ENCODE data around the gene LCN12.
"Not testable (repeated sequence)": the region's sequence is repeated elsewhere in the genome, so short reads cannot be mapped to it uniquely, and the experiment has no call there.

The LCN12 gene

DNA sequence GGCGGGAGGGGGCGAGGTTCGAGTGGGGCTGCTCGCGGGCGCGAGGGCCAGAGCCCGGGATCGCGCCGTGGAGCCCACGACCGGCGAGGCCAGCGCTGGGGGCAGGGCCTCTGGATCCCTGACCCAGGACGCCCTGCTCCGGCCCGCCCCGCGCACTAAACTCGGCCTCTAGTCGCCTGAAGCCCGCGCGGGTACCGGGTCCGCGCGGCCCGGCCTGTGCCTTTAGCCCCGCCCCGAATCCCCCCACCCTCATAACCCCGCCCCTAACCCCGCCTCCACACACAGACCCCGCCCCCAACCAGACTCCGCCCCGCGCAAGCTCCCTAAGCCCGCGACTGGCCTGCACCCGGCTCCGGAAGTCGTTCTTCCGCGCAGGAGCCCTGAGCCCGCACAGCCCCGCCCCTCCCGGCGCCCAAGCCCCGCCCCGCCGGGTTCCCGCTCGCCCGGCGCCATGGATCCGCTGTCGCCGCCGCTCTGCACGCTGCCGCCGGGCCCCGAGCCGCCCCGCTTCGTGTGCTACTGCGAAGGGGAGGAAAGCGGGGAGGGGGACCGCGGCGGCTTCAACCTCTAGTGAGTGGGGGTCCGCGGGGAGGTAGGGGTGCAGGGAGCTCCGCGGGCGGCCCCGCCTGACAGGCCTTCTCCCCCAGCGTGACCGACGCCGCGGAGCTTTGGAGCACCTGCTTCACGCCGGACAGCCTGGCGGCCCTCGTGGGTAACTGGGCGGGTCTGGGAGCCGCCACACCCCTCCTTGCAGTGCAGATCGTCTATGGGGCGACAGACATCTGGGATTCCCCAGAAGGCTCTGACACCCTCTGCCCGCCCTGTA, 40.1 kb downstream of the LCN12 start, which contains the start of gene PAXX:
Gene PAXX, plus strand, starts transcription at position 430 of the 826 bp plus-strand sequence. Its CDS starts 22 bp downstream, at position 452.
- DNase-seq: peak; percentile 22

- no peak for DNase-seq
These were observed 40.8 kb downstream of the LCN12 start for GRCh38 chr9:136992819-136993369.

DNA sequence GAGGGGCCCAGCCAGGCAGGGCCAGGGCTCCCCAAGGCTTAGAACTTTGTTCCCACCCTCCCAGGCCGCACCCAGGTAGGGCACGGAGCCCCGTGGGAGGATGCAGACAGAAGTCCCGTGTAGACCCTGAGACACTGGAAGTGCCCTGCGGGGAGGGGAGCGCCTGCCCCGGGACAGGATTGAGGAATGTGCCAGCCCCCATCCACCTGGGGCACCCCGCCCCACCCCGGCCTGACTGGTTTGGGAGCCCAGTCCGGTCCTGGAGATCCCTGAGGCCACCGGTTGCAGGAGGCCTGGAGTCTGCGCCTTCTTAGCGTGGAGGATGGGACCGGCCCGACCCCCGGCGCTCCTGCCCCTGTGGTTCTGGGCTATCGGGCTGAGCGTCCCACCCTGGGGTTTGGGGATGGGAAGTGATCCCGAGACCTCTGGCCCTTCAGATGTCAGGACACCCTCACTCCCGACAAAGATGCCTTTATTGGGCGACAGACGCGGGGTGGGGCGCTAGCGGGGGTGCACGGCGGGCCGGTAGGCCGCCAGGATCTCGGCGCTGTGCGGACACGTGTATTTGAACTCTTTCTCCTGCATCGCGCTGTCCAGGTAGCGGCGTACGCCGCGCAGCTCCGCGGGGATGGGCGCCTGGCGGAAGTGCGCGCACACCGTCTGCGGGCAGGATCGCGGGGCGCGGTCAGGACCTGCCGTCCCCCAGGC, 42.3 kb downstream of the LCN12 start:
- no peak for DNase-seq

DNA sequence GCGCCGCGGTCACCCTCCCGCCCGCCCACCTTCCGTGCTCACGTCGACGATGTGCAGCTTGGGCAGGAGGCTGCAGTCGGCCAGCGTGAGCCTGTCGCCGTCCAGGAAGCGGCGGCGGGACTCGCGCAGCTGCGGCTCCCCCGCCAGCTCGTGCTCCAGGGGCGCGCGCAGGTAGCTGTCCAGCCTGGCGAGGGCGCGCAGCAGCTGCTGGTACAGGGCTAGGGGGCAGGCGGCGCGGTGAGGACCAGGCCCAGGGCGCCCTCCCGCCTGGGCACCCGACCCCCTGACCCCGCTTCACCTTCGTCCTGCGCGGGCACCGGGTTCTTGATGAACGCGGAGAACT, 42.8 kb downstream of the LCN12 start:
- no peak for DNase-seq

GRCh38 chr9:136995362-136995761, 43.3 kb downstream of the LCN12 start:
- DNase-seq: no peak

GRCh38 chr9:136995772-136996311, 43.8 kb downstream of the LCN12 start:
- DNase-seq: no peak

GRCh38 chr9:136996361-136997292, 44.6 kb downstream of the LCN12 start, which contains the start of gene CLIC3:
Gene CLIC3, minus strand, starts transcription at chr9:136996568. Its CDS starts 25 bp downstream, at chr9:136996543.
- DNase-seq: no peak

- DNase-seq: no peak
These were observed 45.3 kb downstream of the LCN12 start for GRCh38 chr9:136997371-136997770.

GRCh38 chr9:136997830-136998234, 45.8 kb downstream of the LCN12 start:
- no peak for DNase-seq

GRCh38 chr9:137000177-137000930, 48.3 kb downstream of the LCN12 start:
- DNase-seq: no peak

- DNase-seq: no peak
These were observed 50.0 kb downstream of the LCN12 start for GRCh38 chr9:137001857-137002645.

GRCh38 chr9:137002646-137003041, 50.6 kb downstream of the LCN12 start:
- no peak for DNase-seq

DNA sequence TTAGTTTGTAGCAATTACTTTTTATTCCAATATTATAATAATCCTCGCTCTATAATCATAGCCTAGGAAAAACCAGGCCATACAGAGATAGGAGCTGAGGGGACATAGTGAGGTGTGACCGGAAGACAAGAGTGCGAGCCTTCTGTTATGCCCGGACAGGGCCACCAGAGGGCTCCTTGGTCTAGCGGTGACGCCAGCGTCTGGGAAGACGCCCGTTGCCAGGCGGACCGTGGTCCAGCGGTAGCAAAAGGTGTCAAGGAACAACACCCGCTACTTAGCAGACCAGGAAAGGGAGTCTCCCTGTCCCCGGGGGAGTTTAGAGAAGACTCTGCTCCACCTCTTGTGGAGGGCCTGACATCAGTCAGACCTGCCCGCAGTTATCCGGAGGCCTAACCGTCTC, 52.2 kb downstream of the LCN12 start:
- DNase-seq: not testable (repeated sequence)
